Inflammatory macrophage treated with lipopolysaccharide for 1 hour (primary cell): ENCODE measurements around the gene CCDC13.
"Not testable (repeated sequence)": the region's sequence is repeated elsewhere in the genome, so short reads cannot be mapped to it uniquely, and the experiment has no call there.

Experiments
- DNase-seq, 2 donors: peaks; one replicate each; pipeline ENCODE4 v3.0.0-alpha.2; 2020 to 2022

The CCDC13 gene

GRCh38 chr3:42772670-42773408, at the start of gene CCDC13:
CCDC13 (minus strand) TSS chr3:42773253; CDS start chr3:42758345, 14,908 bp downstream.
- DNase-seq, result peak; percentile 96 to 98

GRCh38 chr3:42822828-42823227, 49.8 kb upstream of the CCDC13 start:
- DNase-seq, result no peak

GRCh38 chr3:42820746-42821051, 47.6 kb upstream of the CCDC13 start:
- no peak for DNase-seq

GRCh38 chr3:42819351-42819965, 46.4 kb upstream of the CCDC13 start:
- no peak for DNase-seq

GRCh38 chr3:42815826-42816225, 42.8 kb upstream of the CCDC13 start:
- DNase-seq, result no peak

GRCh38 chr3:42814914-42815507, 42.0 kb upstream of the CCDC13 start:
- no peak for DNase-seq

GRCh38 chr3:42814246-42814645, 41.2 kb upstream of the CCDC13 start:
- DNase-seq, result no peak

- DNase-seq, result peak in 1 of 2 donors; percentile 26
These were observed 38.2 kb upstream of the CCDC13 start for GRCh38 chr3:42811118-42811883.

GRCh38 chr3:42810706-42811105, 37.7 kb upstream of the CCDC13 start:
- DNase-seq, result not testable (repeated sequence)

- DNase-seq, result no peak
These were observed 36.1 kb upstream of the CCDC13 start, which contains the start of gene ACKR2 for GRCh38 chr3:42809202-42809601. ACKR2 (plus strand) TSS chr3:42809445; CDS start chr3:42864503, 55,058 bp downstream.

- no peak for DNase-seq
These were observed 34.9 kb upstream of the CCDC13 start for GRCh38 chr3:42807929-42808328.

GRCh38 chr3:42805141-42805821, 32.2 kb upstream of the CCDC13 start:
- DNase-seq, result no peak

GRCh38 chr3:42804831-42805132, 31.7 kb upstream of the CCDC13 start:
- no peak for DNase-seq

GRCh38 chr3:42804106-42804830, 31.2 kb upstream of the CCDC13 start, which contains the start of gene HIGD1A:
HIGD1A (minus strand) TSS chr3:42804490; CDS start chr3:42794253, 10,237 bp downstream.
- DNase-seq, result peak; percentile 95 to 96

- DNase-seq, result peak in 1 of 2 donors; percentile 15
These were observed 30.5 kb upstream of the CCDC13 start for GRCh38 chr3:42803414-42804105.

- DNase-seq, result no peak
These were observed 29.9 kb upstream of the CCDC13 start for GRCh38 chr3:42802876-42803413.

- DNase-seq, result no peak
These were observed 28.7 kb upstream of the CCDC13 start for GRCh38 chr3:42801784-42802183.

- no peak for DNase-seq
These were observed 28.1 kb upstream of the CCDC13 start for GRCh38 chr3:42801048-42801620.

- no peak for DNase-seq
These were observed 27.2 kb upstream of the CCDC13 start for GRCh38 chr3:42800251-42800650.

- DNase-seq, result no peak
These were observed 26.3 kb upstream of the CCDC13 start for GRCh38 chr3:42799376-42799775.
